Stimulated activated CD4-positive, alpha-beta T cell treated with anti-CD3 and anti-CD28 coated beads, Interleukin-2, amount 100 ng/mL, for 4 hours (primary cell): ENCODE results near the gene IFT52.

ENCODE experiments used
- DNase-seq: peaks from one replicate; pipeline ENCODE4 v3.0.0-alpha.2; 2020; ENCODE audit warnings: low read depth

The IFT52 gene

DNA sequence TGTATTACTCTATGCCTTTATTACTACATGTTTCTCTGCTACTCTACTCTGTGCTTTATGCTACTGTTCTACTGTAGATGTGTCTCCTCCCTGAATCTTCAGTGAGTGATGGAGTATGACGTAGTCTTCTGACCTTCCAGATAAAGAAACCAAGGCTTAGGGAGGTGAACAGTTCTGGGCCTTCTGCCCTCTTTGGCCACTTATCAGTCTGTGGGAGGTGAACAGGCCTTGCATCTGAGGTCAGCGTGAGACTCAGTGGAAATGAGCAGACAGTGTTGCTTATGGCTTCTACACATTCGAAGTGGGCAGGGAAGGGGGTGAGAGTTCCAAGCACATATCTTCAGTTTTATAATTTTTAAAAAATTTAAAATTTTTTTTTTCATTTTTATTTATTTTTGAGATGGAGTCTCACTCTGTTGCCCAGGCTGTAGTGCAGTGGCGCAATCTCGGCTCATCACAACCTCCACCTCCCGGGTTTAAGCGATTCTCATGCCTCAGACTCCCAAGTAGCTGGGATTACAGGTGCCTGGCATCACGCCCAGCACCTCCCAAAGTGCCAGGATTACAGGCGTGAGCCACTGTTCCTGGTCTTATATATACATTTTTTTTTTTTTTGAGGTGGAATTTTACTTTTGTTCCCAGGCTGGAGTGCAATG lies 100.3 kb downstream of the IFT52 start:
- DNase-seq = no peak

DNA sequence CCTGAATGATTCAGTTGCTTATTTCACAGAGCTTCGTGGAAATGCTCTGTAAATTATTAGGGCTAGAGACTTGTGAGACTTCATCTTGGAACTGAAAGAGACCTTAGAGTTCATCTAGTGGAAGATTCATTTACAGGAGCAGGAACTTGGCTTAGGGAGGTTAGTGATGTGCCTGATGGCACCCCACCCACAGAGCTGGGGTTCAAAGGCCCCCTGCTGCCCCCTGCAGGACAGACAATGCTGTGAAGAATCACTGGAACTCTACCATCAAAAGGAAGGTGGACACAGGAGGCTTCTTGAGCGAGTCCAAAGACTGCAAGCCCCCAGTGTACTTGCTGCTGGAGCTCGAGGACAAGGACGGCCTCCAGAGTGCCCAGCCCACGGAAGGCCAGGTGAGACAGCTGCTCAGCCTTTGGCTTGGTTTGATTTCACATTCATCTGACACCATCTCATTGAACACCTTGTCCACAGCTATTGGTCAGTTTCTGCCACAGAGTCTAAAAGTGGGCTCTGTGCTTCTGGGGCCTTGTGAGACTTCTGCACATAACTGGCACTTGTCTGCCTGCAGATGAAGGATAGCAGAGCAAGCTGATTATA lies 101.3 kb downstream of the IFT52 start:
- peak; percentile 27 for DNase-seq

DNA sequence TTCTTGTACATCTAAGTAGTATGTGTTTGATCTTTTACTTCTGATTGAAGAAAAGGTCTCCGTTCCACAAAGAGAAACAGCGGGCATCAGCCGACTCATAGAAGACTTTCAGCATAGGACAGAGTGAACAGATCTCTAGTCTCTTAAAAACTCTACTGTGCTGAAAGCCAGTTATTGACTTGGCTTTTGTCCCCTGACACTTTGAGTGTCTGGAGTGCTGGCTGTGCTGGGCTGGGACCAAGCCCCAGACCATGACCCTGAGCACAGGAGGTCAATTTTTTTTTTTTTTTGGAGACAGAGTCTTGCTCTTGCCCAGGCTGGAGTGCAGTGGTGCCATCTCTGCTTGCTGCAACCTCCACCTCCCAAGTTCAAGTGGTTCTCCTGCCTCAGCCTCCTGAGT lies 104.0 kb downstream of the IFT52 start:
- no peak for DNase-seq

DNA sequence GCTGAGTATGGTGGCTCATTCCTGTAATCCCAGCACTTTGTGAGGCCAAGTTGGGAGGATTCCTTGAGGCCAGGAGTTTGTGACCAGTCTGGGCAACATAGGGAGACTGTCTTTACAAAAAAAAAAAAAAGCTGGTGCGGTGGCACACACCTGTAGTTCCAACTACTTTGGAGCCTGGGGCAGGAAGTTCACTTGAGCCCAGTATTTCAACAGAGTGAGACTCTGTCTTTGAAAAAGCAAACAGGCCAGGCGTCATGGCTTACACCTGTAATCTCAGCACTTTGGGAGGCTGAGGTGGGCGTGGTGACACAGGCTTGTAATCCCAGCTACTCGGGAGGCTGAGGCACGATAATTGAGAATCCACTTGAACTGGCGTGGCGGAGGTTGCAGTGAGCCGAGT lies 104.8 kb downstream of the IFT52 start:
- no peak for DNase-seq
